HG03045 (cell line): ENCODE results near the gene AP1B1.
"Not testable (repeated sequence)": the region's sequence is repeated elsewhere in the genome, so short reads cannot be mapped to it uniquely, and the experiment has no call there.

ENCODE experiments used
- ATAC-seq: cut with Tn5 transposase; IDR thresholded peaks from one replicate; pipeline ENCODE4 v1.9.1; 2021; ENCODE audit warnings: mild to moderate bottlenecking, moderate library complexity; ENCODE audit not compliant: unreplicated experiment

The AP1B1 gene

GRCh38 chr22:29352778-29353177 is 35.6 kb downstream of the AP1B1 start:
- ATAC-seq = no peak

DNA sequence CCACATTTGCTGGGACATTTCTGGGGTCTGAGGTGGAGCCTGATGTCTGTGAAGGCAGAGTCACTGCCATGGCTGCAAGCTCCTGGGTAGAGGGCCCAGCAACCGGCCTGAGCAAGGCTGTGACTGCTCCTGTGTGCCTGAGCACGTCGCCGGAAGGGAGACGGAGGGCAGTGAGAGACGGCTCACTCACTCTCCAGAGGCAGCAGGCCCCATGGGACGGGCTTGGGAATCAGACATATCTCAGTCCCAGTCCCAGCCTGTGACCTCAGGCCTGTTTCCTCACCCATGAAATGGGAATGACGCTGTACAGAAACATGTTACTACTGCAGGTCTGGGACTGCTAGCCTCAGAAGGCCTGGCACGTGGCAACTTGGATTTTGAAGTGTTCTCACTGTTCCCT is 36.5 kb downstream of the AP1B1 start:
- no peak for ATAC-seq

GRCh38 chr22:29351042-29351441 is 37.3 kb downstream of the AP1B1 start:
- ATAC-seq = no peak

GRCh38 chr22:29348956-29349355 is 39.4 kb downstream of the AP1B1 start:
- no peak for ATAC-seq

GRCh38 chr22:29348041-29348440 is 40.3 kb downstream of the AP1B1 start:
- ATAC-seq = no peak

GRCh38 chr22:29346659-29347058 is 41.7 kb downstream of the AP1B1 start:
- ATAC-seq = no peak

DNA sequence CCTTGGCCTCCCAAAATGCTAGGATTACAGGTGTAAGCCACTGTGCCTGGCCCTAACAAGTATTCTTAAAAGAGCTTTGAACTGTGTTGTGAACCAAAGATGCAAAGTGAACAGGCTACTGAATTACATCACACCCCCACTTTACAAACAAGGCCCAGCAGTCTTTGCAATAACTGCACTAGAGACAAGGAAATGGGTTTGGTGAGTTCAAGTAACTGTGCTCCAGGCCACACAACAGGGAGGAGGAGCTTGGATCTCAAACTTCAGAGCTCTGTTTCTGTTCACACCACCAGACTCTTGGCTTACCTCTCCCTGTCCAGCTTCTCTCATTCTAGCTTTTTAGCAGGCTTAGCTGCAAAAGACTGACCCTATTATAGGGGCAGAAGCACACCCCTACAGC is 42.4 kb downstream of the AP1B1 start:
- ATAC-seq = no peak

DNA sequence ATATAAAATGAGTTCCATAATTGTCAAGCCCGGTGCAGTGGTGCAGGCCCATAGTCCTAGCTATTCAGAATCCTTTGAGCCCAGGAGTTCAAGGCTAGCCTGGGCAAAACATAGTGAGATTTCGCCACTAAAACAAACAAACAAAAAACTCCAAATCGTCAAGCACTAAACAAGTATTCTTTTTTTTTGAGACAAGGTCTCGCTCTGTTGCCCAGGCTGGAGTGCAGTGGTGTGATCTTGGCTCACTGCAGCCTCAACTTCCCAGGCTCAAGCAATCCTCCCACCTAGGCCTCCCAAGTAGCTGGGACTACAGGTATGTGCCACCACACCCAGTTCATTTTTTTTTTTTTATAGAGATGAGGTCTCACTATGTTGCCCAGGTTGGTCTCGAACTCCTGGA is 43.5 kb downstream of the AP1B1 start:
- ATAC-seq = not testable (repeated sequence)

DNA sequence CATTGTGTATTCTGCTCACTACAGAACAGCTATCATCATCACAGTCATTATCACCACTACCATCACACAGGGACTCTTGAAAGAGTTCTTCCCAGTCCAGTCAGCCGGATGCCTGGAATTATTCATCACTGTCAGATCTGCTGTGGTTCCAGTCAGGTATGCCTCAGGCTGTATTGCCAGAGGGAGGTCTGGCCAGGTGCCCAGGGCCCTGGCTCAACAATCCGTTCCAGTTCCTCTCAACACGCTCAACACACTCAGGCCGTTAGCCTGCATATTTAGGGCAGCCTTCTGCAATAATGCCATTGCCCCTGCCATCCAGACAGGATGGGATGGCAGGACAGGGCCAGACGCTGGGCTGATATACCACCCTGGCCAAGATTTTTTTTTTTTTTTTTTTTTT is 44.2 kb downstream of the AP1B1 start:
- ATAC-seq = no peak

DNA sequence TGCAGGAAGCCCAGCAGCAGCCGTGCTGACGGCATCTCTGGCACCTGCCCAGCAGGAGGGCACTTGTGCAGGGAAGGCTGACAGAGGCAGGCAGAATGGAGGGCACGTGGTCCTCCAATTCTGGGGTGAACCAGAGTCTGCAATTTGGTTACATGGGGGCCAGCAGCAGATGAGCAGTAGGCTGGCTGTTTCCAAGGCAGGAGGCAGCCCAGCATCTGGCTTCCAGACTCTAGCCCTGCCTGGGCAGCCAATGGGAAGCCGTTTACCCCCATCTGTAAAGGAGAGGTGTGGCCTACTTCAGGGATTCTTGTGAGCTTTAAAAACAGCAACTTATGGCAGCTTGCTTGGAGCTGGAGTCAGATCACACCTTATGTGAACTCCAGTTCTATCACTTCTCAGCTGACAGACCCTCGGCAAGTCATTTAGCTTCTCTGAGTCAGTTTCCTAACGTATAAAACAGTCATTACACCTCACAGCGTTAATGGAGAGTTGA is 45.0 kb downstream of the AP1B1 start:
- no peak for ATAC-seq

DNA sequence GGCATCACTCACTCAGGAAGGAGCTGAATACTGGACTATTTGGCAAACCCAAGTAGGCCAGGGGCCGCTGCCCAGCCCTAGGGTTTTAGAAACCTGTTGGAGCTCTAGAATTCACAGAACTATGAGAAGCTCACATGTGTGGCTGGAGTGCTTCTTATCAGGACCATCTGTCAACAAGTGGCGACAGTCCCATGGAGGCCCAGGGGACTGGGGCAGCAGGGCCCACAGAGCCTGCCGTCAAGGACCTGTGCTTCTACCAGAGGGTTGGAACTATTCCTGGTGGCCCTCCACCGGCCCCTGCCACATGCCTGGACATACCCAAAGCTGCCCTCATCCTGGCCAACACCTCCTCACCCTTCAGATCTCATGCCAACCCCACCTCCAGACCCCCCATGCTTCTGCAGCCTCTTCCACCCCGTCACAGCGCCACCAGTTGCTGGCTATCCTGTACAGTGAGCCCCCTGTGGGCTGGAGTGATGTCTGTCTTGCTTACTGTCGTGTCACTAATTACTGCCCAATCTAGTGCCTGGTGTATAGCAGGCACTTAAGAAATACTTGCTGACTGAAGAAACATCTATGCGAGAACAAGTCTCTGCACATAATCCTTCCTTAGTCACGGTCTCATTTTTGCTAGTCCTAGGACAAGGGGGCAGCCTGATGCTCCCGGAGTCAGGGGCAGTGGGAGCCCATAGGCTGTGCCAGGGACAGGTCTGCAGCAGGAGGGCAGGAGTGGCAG is 45.6 kb downstream of the AP1B1 start:
- ATAC-seq = no peak

DNA sequence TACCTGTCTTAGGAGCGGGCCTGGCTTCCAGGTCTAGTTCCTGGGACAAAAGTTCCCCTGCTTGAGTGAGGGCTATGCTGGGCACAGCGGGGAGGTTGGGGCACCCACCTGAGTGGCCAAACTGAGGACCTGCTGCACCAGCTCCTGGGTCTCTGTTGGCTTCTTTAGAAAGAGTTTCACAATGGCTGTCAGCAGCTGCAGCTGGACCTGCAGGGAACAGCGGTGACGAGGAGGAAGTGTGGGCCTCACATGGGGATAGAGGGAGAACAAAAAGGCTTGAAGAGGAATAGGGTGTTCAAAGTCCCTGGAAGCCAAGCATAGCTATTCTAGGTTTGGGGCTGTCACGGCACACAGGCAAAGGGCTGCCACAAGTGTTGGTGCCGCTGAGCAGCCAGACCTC is 46.2 kb downstream of the AP1B1 start:
- ATAC-seq = no peak

GRCh38 chr22:29341849-29342127 is 46.6 kb downstream of the AP1B1 start:
- ATAC-seq = no peak

GRCh38 chr22:29341056-29341848 is 47.1 kb downstream of the AP1B1 start:
- ATAC-seq = no peak

- no peak for ATAC-seq
Measured at GRCh38 chr22:29340566-29340965, 47.8 kb downstream of the AP1B1 start.

GRCh38 chr22:29339381-29340235 is 48.8 kb downstream of the AP1B1 start:
- no peak for ATAC-seq

- no peak for ATAC-seq
Measured at GRCh38 chr22:29338398-29338797, 50.0 kb downstream of the AP1B1 start.

DNA sequence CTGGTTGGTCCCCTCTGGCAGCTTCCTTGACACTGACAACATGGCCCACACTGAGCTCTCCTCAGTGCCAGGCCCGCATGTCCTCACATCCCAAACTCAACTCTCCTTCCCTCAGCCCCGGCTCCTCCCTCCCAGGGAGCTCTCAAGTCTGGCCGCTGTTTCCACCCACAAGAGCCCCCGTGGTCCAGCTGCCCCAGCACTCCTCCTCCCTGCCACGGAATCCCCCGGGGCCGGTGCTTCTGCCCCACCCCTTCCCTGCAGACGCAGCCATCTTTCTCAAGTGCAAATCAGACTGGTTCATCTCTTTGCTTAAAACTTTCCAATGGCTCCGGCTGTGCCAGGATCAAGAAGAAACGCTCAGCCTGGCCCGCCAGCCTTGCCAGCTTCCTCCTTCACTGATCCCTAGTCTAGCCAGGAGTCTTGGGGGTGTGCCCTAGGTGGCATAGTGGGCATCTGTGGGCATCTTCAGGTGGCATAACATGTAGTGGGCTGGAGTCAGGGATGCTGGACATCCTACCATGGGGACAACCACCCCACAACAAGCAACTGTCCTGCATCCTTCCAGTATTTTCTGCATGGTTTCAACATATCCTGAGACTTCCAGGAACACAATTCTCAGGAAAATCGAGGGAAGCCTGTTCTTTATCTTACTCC is 50.6 kb downstream of the AP1B1 start:
- ATAC-seq = no peak

GRCh38 chr22:29336751-29337490 is 51.4 kb downstream of the AP1B1 start:
- ATAC-seq = no peak

- no peak for ATAC-seq
Measured at GRCh38 chr22:29335656-29336055, 52.7 kb downstream of the AP1B1 start.
